H1 (cell line): Measurements from ENCODE around the gene MACROD2. TPM values are rescaled to one million over a fixed set of nuclear protein-coding genes. Genes with fewer than 3 reads are reported as not detected.
A peak's percentile ranks its signal among the peaks of the same experiment; 100 is the strongest.

Experiments used
- CTCF ChIA-PET: fragments of 300-600 bp; sonication (Branson Sonifier 250); formaldehyde crosslinking; loops from one replicate; lab custom pipeline; 2021; ENCODE audit not compliant: partially characterized antibody; lab: Charles Lee
- POLR2A ChIA-PET: fragments of 300-600 bp; sonication (Branson Sonifier 250); formaldehyde crosslinking; loops from one replicate; lab custom pipeline; 2021; ENCODE audit warnings: inconsistent platforms; ENCODE audit not compliant: partially characterized antibody; lab: Charles Lee
- DNase-seq, 2 experiments: peaks; one replicate each; pipeline versions ENCODE4 v3.0.0 to v3.0.0-alpha.2; 2010 to 2022; ENCODE audit warnings: low spot score in 2 of 2, low read depth in 1 of 2, mixed read lengths in 1 of 2
- FAIRE-seq: peaks from 2 replicates; lab custom pipeline; 2011; peaks lifted over from hg19 to GRCh38; lab: Jason Lieb, UNC
- H2AFZ ChIP-seq: 2 replicates; pipeline ENCODE4 v1.8.1; 2012; ENCODE audit warnings: low read length, inconsistent platforms
- H2AK5ac ChIP-seq: 2 replicates; pipeline ENCODE4 v1.6.1; 2013; ENCODE audit warnings: low read depth, low read length
- H2BK120ac ChIP-seq: replicated peaks from 2 replicates; pipeline ENCODE3; 2013; ENCODE audit warnings: low read depth, low read length, inconsistent platforms
- H2BK12ac ChIP-seq: 2 replicates; pipeline ENCODE4 v1.6.1; 2013; ENCODE audit warnings: low read depth, low read length
- H2BK15ac ChIP-seq: 2 replicates; pipeline ENCODE4 v1.6.1; 2013; ENCODE audit warnings: low read length
- H2BK20ac ChIP-seq: 2 replicates; pipeline ENCODE4 v1.6.1; 2013; ENCODE audit warnings: low read length
- H2BK5ac ChIP-seq: 2 replicates; pipeline ENCODE4 v1.6.1; 2013; ENCODE audit warnings: low read depth, low read length
- H3K14ac ChIP-seq: 2 replicates; pipeline ENCODE4 v1.6.1; 2013; ENCODE audit warnings: inconsistent platforms; ENCODE audit not compliant: insufficient read length
- H3K18ac ChIP-seq: 2 replicates; pipeline ENCODE4 v1.6.1; 2013; ENCODE audit warnings: low read length; ENCODE audit errors: extremely low read depth
- H3K23ac ChIP-seq: 2 replicates; pipeline ENCODE4 v1.6.1; 2013; ENCODE audit warnings: inconsistent platforms; ENCODE audit not compliant: insufficient read length
- H3K23me2 ChIP-seq: 2 replicates; pipeline ENCODE4 v1.6.1; 2013; ENCODE audit warnings: low read depth, low read length
- H3K27ac ChIP-seq: 2 replicates; pipeline ENCODE4 v1.6.1; 2011; ENCODE audit warnings: low read depth, low read length, inconsistent platforms
- H3K27me3 ChIP-seq, 4 experiments: replicated peaks in 1 of 4; 1 replicate in 1 of 4; 2 replicates in 3 of 4; pipeline versions ENCODE4 v1.6.1 to v1.8.1; 2011 to 2013; ENCODE audit warnings: low read length in 3 of 4, mild to moderate bottlenecking in 3 of 4, inconsistent platforms in 2 of 4, mixed read lengths in 2 of 4, moderate library complexity in 1 of 4; ENCODE audit not compliant: control insufficient read depth in 3 of 4, insufficient read depth in 3 of 4; ENCODE audit errors: extremely low read depth in 1 of 4
- H3K36me3 ChIP-seq, 4 experiments: 2 replicates each; pipeline versions ENCODE4 v1.6.1 to v1.8.1; 2011 to 2013; ENCODE audit warnings: mild to moderate bottlenecking in 4 of 4, low read length in 3 of 4, moderate library complexity in 2 of 4, control low read depth in 1 of 4, inconsistent platforms in 1 of 4; ENCODE audit not compliant: insufficient read depth in 4 of 4, control insufficient read depth in 2 of 4
- H3K4ac ChIP-seq: replicated peaks from 2 replicates; pipeline ENCODE3; 2013; ENCODE audit warnings: low read length, low read depth, mixed read lengths, inconsistent platforms; ENCODE audit not compliant: insufficient read length
- H3K4me1 ChIP-seq, 4 experiments: replicated peaks in 1 of 4; 1 replicate in 1 of 4; 2 replicates in 3 of 4; pipeline versions ENCODE4 v1.6.1 to v1.8.1; 2011 to 2013; ENCODE audit warnings: low read length in 3 of 4, inconsistent platforms in 2 of 4, mixed read lengths in 1 of 4; ENCODE audit not compliant: insufficient read depth in 4 of 4, control insufficient read depth in 3 of 4
- H3K4me2 ChIP-seq, 2 experiments: 2 replicates each; pipeline versions ENCODE4 v1.6.1 to v1.8.1; 2011 to 2013; ENCODE audit warnings: low read depth in 2 of 2, low read length in 2 of 2, control low read depth in 1 of 2, inconsistent platforms in 1 of 2, mild to moderate bottlenecking in 1 of 2; ENCODE audit not compliant: insufficient read depth in 1 of 2
- H3K4me3 ChIP-seq, 4 experiments: fragments of 200-600, 300-600 bp in 1 of 4; sonication (generic), shearing (Covaris generic), sonication (Bioruptor Twin) in 1 of 4; 2 replicates each; pipeline versions ENCODE4 v1.5.1 to v1.8.1; 2011 to 2016; ENCODE audit warnings: low read length in 4 of 4, low read depth in 3 of 4, control low read depth in 2 of 4, inconsistent platforms in 2 of 4, mild to moderate bottlenecking in 2 of 4, mixed read lengths in 1 of 4, moderate library complexity in 1 of 4; ENCODE audit not compliant: insufficient read depth in 2 of 4; ENCODE audit errors: extremely low read depth in 1 of 4
- H3K56ac ChIP-seq: replicated peaks from 2 replicates; pipeline ENCODE3; 2013; ENCODE audit warnings: low read depth, mild to moderate bottlenecking, mixed read lengths, low read length, inconsistent platforms; ENCODE audit not compliant: insufficient read length
- H3K79me1 ChIP-seq: 2 replicates; pipeline ENCODE4 v1.6.1; 2013; ENCODE audit warnings: low read depth, low read length, control low read depth
- H3K79me2 ChIP-seq, 2 experiments: 2 replicates each; pipeline versions ENCODE4 v1.6.1 to v1.8.1; 2012 to 2013; ENCODE audit warnings: low read length in 2 of 2, mild to moderate bottlenecking in 2 of 2, inconsistent platforms in 1 of 2; ENCODE audit not compliant: insufficient read depth in 2 of 2, control insufficient read depth in 1 of 2
- H3K9ac ChIP-seq, 4 experiments: replicated peaks in 1 of 4; 1 replicate in 1 of 4; 2 replicates in 3 of 4; pipeline versions ENCODE4 v1.6.1 to v1.8.1; 2011 to 2013; ENCODE audit warnings: low read depth in 3 of 4, low read length in 3 of 4, control low read depth in 2 of 4, mild to moderate bottlenecking in 2 of 4, moderate library complexity in 2 of 4, inconsistent platforms in 1 of 4; ENCODE audit errors: extremely low read depth in 1 of 4
- H3K9me3 ChIP-seq, 2 experiments: 2 replicates each; pipeline versions ENCODE4 v1.6.1 to v1.8.1; 2012 to 2013; ENCODE audit warnings: mild to moderate bottlenecking in 2 of 2, moderate library complexity in 2 of 2, control low read depth in 1 of 2, inconsistent platforms in 1 of 2, low read depth in 1 of 2, low read length in 1 of 2, mixed read lengths in 1 of 2; ENCODE audit not compliant: insufficient read depth in 2 of 2
- H4K20me1 ChIP-seq, 2 experiments: replicated peaks in 1 of 2; 2 replicates each; pipeline versions ENCODE3 to v1.8.1; 2011 to 2013; ENCODE audit warnings: inconsistent platforms in 2 of 2, low read length in 2 of 2, mild to moderate bottlenecking in 1 of 2; ENCODE audit not compliant: insufficient read depth in 2 of 2, control insufficient read depth in 1 of 2
- H4K5ac ChIP-seq: 2 replicates; pipeline ENCODE4 v1.6.1; 2013; ENCODE audit warnings: low read length, low read depth, mixed read lengths, inconsistent platforms; ENCODE audit not compliant: insufficient read length
- H4K8ac ChIP-seq: 2 replicates; pipeline ENCODE4 v1.8.0; 2013; ENCODE audit warnings: mild to moderate bottlenecking, moderate library complexity, low read length, inconsistent platforms; ENCODE audit not compliant: insufficient read depth; ENCODE audit errors: extremely low read depth
- H4K91ac ChIP-seq: replicated peaks from 2 replicates; pipeline ENCODE3; 2013; ENCODE audit warnings: low read length, mixed read lengths, inconsistent platforms; ENCODE audit not compliant: insufficient read length
- ASH2L ChIP-seq: fragments of 200-600, 300-600 bp; sonication (generic); IDR thresholded peaks from one replicate; pipeline ENCODE4 v1.7.1; 2017; ENCODE audit warnings: low read length
- BACH1 ChIP-seq: IDR thresholded peaks from 2 replicates; pipeline ENCODE4 v1.6.1; 2012; ENCODE audit warnings: low read length, improper control_type of control experiment
- CTCF ChIP-seq, 3 experiments: IDR thresholded peaks; 1 replicate in 2 of 3; 2 replicates in 1 of 3; pipeline versions ENCODE4 v1.5.1 to v1.6.1; 2011; ENCODE audit warnings: low read length in 3 of 3, mild to moderate bottlenecking in 3 of 3, inconsistent platforms in 2 of 3, low read depth in 1 of 3, moderate library complexity in 1 of 3; ENCODE audit not compliant: insufficient read depth in 1 of 3; ENCODE audit errors: control extremely low read depth in 1 of 3
- GABPA ChIP-seq: IDR thresholded peaks from 2 replicates; pipeline ENCODE4 v1.6.1; 2011; ENCODE audit warnings: mild to moderate bottlenecking, low read length, moderate library complexity, borderline replicate concordance; ENCODE audit not compliant: insufficient read depth
- JUND ChIP-seq: IDR thresholded peaks from 2 replicates; pipeline ENCODE4 v1.6.1; 2011; ENCODE audit warnings: mild to moderate bottlenecking, improper control_type of control experiment, low read length
- RAD21 ChIP-seq, 2 experiments: IDR thresholded peaks in 1 of 2; conservative IDR thresholded peaks in 1 of 2; 2 replicates each; pipeline ENCODE4 v1.6.1; 2011; ENCODE audit warnings: low read depth in 2 of 2, low read length in 2 of 2, improper control_type of control experiment in 1 of 2, inconsistent platforms in 1 of 2, mild to moderate bottlenecking in 1 of 2, moderate library complexity in 1 of 2
- RFX5 ChIP-seq: IDR thresholded peaks from 2 replicates; pipeline ENCODE4 v1.6.1; 2011; ENCODE audit warnings: low read depth, low read length, improper control_type of control experiment, borderline replicate concordance
- SIN3A ChIP-seq, 2 experiments: IDR thresholded peaks in 1 of 2; conservative IDR thresholded peaks in 1 of 2; 2 replicates each; pipeline ENCODE4 v1.6.1; 2011 to 2012; ENCODE audit warnings: low read length in 2 of 2, improper control_type of control experiment in 1 of 2, low read depth in 1 of 2, mild to moderate bottlenecking in 1 of 2
- TAF1 ChIP-seq: IDR thresholded peaks from 2 replicates; pipeline ENCODE4 v1.6.1; 2011; ENCODE audit warnings: mild to moderate bottlenecking, low read depth, low read length
- WGBS, 2 experiments: shearing (Covaris generic) in 1 of 2; methylation state at CpG; one replicate each; pipeline versions ENCODE4 v1.1.6 to v1.1.7; 2013 to 2015; ENCODE audit warnings: low lambda C conversion rate in 2 of 2, mixed read lengths in 2 of 2, inconsistent platforms in 1 of 2, low coverage in 1 of 2, missing lambda C conversion rate in 1 of 2; ENCODE audit not compliant: insufficient replicate concordance in 2 of 2, insufficient coverage in 1 of 2, insufficient read length in 1 of 2; ENCODE audit errors: extremely low coverage in 1 of 2, missing lambda C conversion rate in 1 of 2; 5-methylcytosine and 5-hydroxymethylcytosine counted together
- polyA plus RNA-seq, 7 experiments: library from polyadenylated mRNA; depleted of rRNA in 3 of 7; stranded (reverse) in 5 of 7; unstranded in 2 of 7; fragments of >200 nt in 5 of 7; fragments of 200-250 nt in 2 of 7; gene quantifications; 1 replicate in 5 of 7; 2 replicates in 1 of 7; 4 replicates in 1 of 7; pipeline versions ENCODE4 v1.2.1 to v1.2.3, GENCODE V29; 2011 to 2013; ENCODE audit warnings: missing spikeins in 2 of 7, mixed read lengths in 2 of 7
- total RNA-seq: library from RNA; stranded (reverse); fragmentation: NEBNext Ultra II Directional; extraction: Animal tissue kit (Norgen Biotek cat#: 25700); gene quantifications from 2 replicates; pipeline ENCODE4 v1.2.1, GENCODE V29; 2021
- TF ChIP-seq, protein P1 (sequence below): IDR thresholded peaks from 2 replicates; pipeline ENCODE4 v1.6.1; 2012; ENCODE audit warnings: inconsistent platforms

The MACROD2 gene
- total and polyA plus RNA-seq, 2 of the 8 experiments (the other 6 are each of a cell fraction or from before 2014, with no cell fraction given): 0.70 to 3.9 TPM

GRCh38 chr20:14193443-14193842, 198.1 kb downstream of the MACROD2 start:
- H2AK5ac ChIP-seq: no peak overlapping the region
- no peak overlapping the region for H3K14ac ChIP-seq
- H2BK20ac ChIP-seq: no peak overlapping the region
- POLR2A ChIA-PET: interaction anchor here (0.6 kb wide), 2 partner anchors 707 to 869 kb away, joined by 3 read pairs; no protein-coding TSS in a partner anchor
- no peak overlapping the region for H2BK15ac ChIP-seq
- H4K91ac ChIP-seq: no peak overlapping the region
- H2BK120ac ChIP-seq: no peak overlapping the region
- no peaks in the 10 kb centered on the region; a peak in 1 of 7 replicates for H3K4me1 ChIP-seq
- H3K18ac ChIP-seq: no peak overlapping the region
- H3K4me2 ChIP-seq: no peak overlapping the region
- no peaks in the 10 kb centered on the region for H3K9me3 ChIP-seq
- WGBS, 2 experiments: 82% methylated on average over 4 of the region's 4 CpGs; no CpG with 5 or more reads in 1 of the 2 experiments
- no peak overlapping the region for H3K27ac ChIP-seq
- DNase-seq: no peak
- H3K36me3 ChIP-seq: no peaks in the 10 kb centered on the region
- H3K4me3 ChIP-seq: no peak overlapping the region
- no peaks in the 10 kb centered on the region for H3K79me1 ChIP-seq
- H2BK12ac ChIP-seq: no peak overlapping the region
- no peak overlapping the region for H3K23ac ChIP-seq
- no peak overlapping the region for H4K5ac ChIP-seq
- no peak overlapping the region for H3K9ac ChIP-seq
- no peaks in the 10 kb centered on the region for H4K20me1 ChIP-seq
- H4K8ac ChIP-seq: no peak overlapping the region
- no peak overlapping the region for H2BK5ac ChIP-seq
- H2AFZ ChIP-seq: no peak overlapping the region
- CTCF ChIA-PET: interaction anchor here (0.7 to 2.7 kb wide), 21 partner anchors 8 to 1045 kb away, joined by 3 to 30 read pairs (median 5); no protein-coding TSS in a partner anchor
- no peaks in the 10 kb centered on the region for H3K23me2 ChIP-seq
- no peak overlapping the region for H3K56ac ChIP-seq
- FAIRE-seq: no peak
- H3K4ac ChIP-seq: no peak overlapping the region
- H3K79me2 ChIP-seq: no peaks in the 10 kb centered on the region
- H3K27me3 ChIP-seq: no peaks in the 10 kb centered on the region
- TF ChIP-seq ASH2L: no peak
- TF ChIP-seq SIN3A (conservative IDR thresholded peaks at IDR 0.05 in 1 of 2, IDR thresholded peaks at IDR 0.05 in 1 of 2; ENCODE audit: low read depth in 1 of 2, low read length in 2 of 2): no peak
- TF ChIP-seq RAD21 (IDR thresholded peaks at IDR 0.05 in 1 of 2, conservative IDR thresholded peaks at IDR 0.05 in 1 of 2; ENCODE audit: low read depth in 2 of 2, low read length in 2 of 2): peak; percentile 48 to 55
- no peak for TF ChIP-seq TAF1
- no peak for TF ChIP-seq RFX5
- TF ChIP-seq, protein P1, sequence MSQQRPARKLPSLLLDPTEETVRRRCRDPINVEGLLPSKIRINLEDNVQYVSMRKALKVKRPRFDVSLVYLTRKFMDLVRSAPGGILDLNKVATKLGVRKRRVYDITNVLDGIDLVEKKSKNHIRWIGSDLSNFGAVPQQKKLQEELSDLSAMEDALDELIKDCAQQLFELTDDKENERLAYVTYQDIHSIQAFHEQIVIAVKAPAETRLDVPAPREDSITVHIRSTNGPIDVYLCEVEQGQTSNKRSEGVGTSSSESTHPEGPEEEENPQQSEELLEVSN: no peak
- TF ChIP-seq JUND: no peak
- TF ChIP-seq BACH1: no peak
- TF ChIP-seq CTCF (IDR thresholded peaks at IDR 0.05; ENCODE audit: control extremely low read depth in 1 of 3, insufficient read depth in 1 of 3, low read depth in 1 of 3, low read length in 3 of 3): peak in 1 of 3 experiments; percentile 28; a peak in 2 of 4 replicates
- no peak for TF ChIP-seq GABPA
